Heart right ventricle (tissue), 16 donors: Measurements from ENCODE around the gene SLC41A2. TPM values are rescaled to one million over a fixed set of nuclear protein-coding genes. Genes with fewer than 3 reads are reported as not detected.

ENCODE experiments used
- ATAC-seq, 8 donors: fragments of 200-7000 bp; cut with Tn5 transposase; one replicate each; pipeline ENCODE4 v1.9.1; 2020; ENCODE audit warnings: mild to moderate bottlenecking in 8 of 8, moderate library complexity in 8 of 8, moderate number of reproducible peaks in 1 of 8
- DNase-seq, 2 donors: peaks; one replicate each; pipeline ENCODE4 v3.0.0-alpha.2; 2020
- H3K27ac ChIP-seq, 10 donors: fragments of 200-600 bp; sonication (generic) in 2 of 10; one replicate each; pipeline versions ENCODE4 v1.5.0 to v1.8.0; 2020 to 2022; ENCODE audit warnings: mild to moderate bottlenecking in 3 of 10
- H3K27me3 ChIP-seq, 7 donors: fragments of 200-600 bp; one replicate each; pipeline ENCODE4 v1.8.0; 2021 to 2022; ENCODE audit warnings: mild to moderate bottlenecking in 2 of 7
- H3K36me3 ChIP-seq, 9 donors: fragments of 200-600 bp; sonication (generic) in 1 of 9; one replicate each; pipeline versions ENCODE4 v1.5.0 to v1.8.0; 2020 to 2022; ENCODE audit warnings: mild to moderate bottlenecking in 2 of 9
- H3K4me1 ChIP-seq, 9 donors: fragments of 200-600 bp; sonication (generic) in 1 of 9; one replicate each; pipeline versions ENCODE4 v1.5.0 to v1.8.0; 2020 to 2022; ENCODE audit warnings: mild to moderate bottlenecking in 4 of 9
- H3K4me3 ChIP-seq, 10 donors: fragments of 200-600 bp; sonication (generic) in 2 of 10; one replicate each; pipeline versions ENCODE4 v1.5.0 to v1.8.0; 2020 to 2022; ENCODE audit warnings: mild to moderate bottlenecking in 7 of 10, moderate library complexity in 2 of 10
- H3K9me3 ChIP-seq, 11 donors: fragments of 200-600 bp in 10 of 11; sonication (generic) in 2 of 11; one replicate each; pipeline versions ENCODE4 v1.5.0 to v1.8.0; 2013 to 2022; ENCODE audit warnings: mild to moderate bottlenecking in 2 of 11, control low read depth in 1 of 11, moderate library complexity in 1 of 11
- CTCF ChIP-seq, 9 donors: fragments of 200-600 bp; sonication (generic) in 2 of 9; IDR thresholded peaks; one replicate each; pipeline versions ENCODE4 v1.5.0 to v1.8.0; 2021 to 2022; ENCODE audit warnings: antibody characterized with exemption in 9 of 9, mild to moderate bottlenecking in 5 of 9, moderate library complexity in 1 of 9
- WGBS, 2 donors: extraction: QIAGEN DNeasy Blood & Tissue Kit; methylation state at CpG; one replicate each; pipeline ENCODE4 v1.1.7; 2013; ENCODE audit warnings: inconsistent platforms in 1 of 2; 5-methylcytosine and 5-hydroxymethylcytosine counted together
- intact Hi-C, 10 donors: fragments of 100-400 bp; cut with DNase I; formaldehyde crosslinking; loops; one replicate each; pipeline versions ENCODE4 v1.11.1 to v1.14.2; 2022
- polyA plus RNA-seq, 2 donors: library from polyadenylated mRNA; stranded (reverse); fragments of 200-250 nt; gene quantifications; one replicate each; pipeline ENCODE4 v1.2.3, GENCODE V29; 2013
- total RNA-seq, 10 donors: library from RNA; stranded (reverse); fragmentation: NEBNext Ultra II Directional in 3 of 10; extraction: Animal tissue kit (Norgen Biotek cat#: 25700) in 3 of 10; gene quantifications; one replicate each; pipeline versions ENCODE4 v1.2.1 to v1.2.4, GENCODE V29; 2021 to 2023
- donor health status: Arrhythmogenic right ventricular cardiomyopathy.
- donor health status: ischemic (EF 13 %, LVEDD 7.1; RV severe dilation, severe dysfunction).
- donor health status: healthy with polysubstance abuse.
- donor health status: DM: no; HTN: yes; CAD: no.
- donor health status: DM: no; HTN: no; CAD: no.
- donor health status: ischemic (EF 25% LVEDD 6.9; RV normal size, moderate dysfunction).
- donor health status: ischemic (EF 25% LVEDD 5.7; RV mildly dilated, moderate dysfunction).
- donor health status: healthy.
- donor health status: DM: yes; HTN: yes; CAD: no.
- donor health status: Ischemic cardiomyopathy.
- donor health status: ischemic (EF 35%, LVEDD 5.7; RV mildly dilated, moderate dysfunction).
- donor health status: nonischemic (EF 11% LVEDD 7.7; RV severe dilation, severe dysfunction).
- donor health status: DM: yes; HTN: yes; CAD: no.
- donor health status: PGD.
- donor health status: ischemic (EF 29% LVEDD 5.4; RV normal size, mild dysfunction).
- donor health status: nonischemic (EF 23%, LVEDD 6.1; RV moderate dilation, normal function).

SLC41A2 gene
- total and polyA plus RNA-seq, 12 donors = 0.37 to 9.2 (median 2.9) TPM

GRCh38 chr12:104964167-104964855, 6.2 kb upstream of the SLC41A2 start:
- peaks cover 0 to 35% (median 19%) of the 10 kb centered on the region in 7 donors for H3K27me3 ChIP-seq
- intact Hi-C loops = no loop called here
- H3K27ac ChIP-seq = no peak overlapping the region
- no peak for ATAC-seq
- 75% methylated on average over 8 of the region's 8 CpGs for WGBS, 2 donors
- no peaks in the 10 kb centered on the region for H3K36me3 ChIP-seq
- H3K9me3 ChIP-seq = peaks cover 0 to 5% (median 0%) of the 10 kb centered on the region in 11 donors
- DNase-seq = no peak
- no peak overlapping the region for H3K4me3 ChIP-seq
- TF ChIP-seq CTCF (IDR thresholded peaks at IDR 0.05) = no peak
- H3K4me1 ChIP-seq = peaks cover 0 to 10% (median under 1%) of the 10 kb centered on the region in 9 donors

GRCh38 chr12:104963757-104964156, 5.7 kb upstream of the SLC41A2 start:
- Histone ChIP-seq H3K4me3 (no peak overlapping the region), H3K9me3 (peaks cover 0 to 5% (median 0%) of the 10 kb centered on the region in 11 donors), H3K27me3 (peaks cover 0 to 35% (median 20%) of the 10 kb centered on the region in 7 donors), H3K27ac (no peak overlapping the region), H3K36me3 (no peaks in the 10 kb centered on the region), H3K4me1 (peaks cover 0 to 16% (median 6%) of the 10 kb centered on the region in 9 donors)
- intact Hi-C loops = no loop called here
- no peak for TF ChIP-seq CTCF (IDR thresholded peaks at IDR 0.05)
- 72 to 77% methylated on average over 6 of the region's 6 CpGs for WGBS, 2 donors
- ATAC-seq (no peak), DNase-seq (no peak)

GRCh38 chr12:104960464-104960863, 2.4 kb upstream of the SLC41A2 start:
- Histone ChIP-seq H3K27ac (no peak overlapping the region), H3K27me3 (peaks cover 0 to 42% (median 20%) of the 10 kb centered on the region in 7 donors), H3K4me1 (peaks cover 0 to 32% (median 10%) of the 10 kb centered on the region in 9 donors), H3K36me3 (no peaks in the 10 kb centered on the region), H3K4me3 (no peak overlapping the region), H3K9me3 (no peaks in the 10 kb centered on the region)
- DNase-seq (no peak), ATAC-seq (no peak)
- 95 to 96% methylated on average over 4 of the region's 4 CpGs for WGBS, 2 donors
- intact Hi-C loops = no loop called here
- no peak for TF ChIP-seq CTCF (IDR thresholded peaks at IDR 0.05)

- no peak for TF ChIP-seq CTCF (IDR thresholded peaks at IDR 0.05)
- H3K27me3 ChIP-seq = peaks cover 0 to 40% (median 19%) of the 10 kb centered on the region in 7 donors
- peak overlapping the region in 3 of 10 donors; percentile 73 to 87 (median 77) for H3K4me3 ChIP-seq
- no peaks in the 10 kb centered on the region for H3K36me3 ChIP-seq
- peaks cover 0 to 32% (median 10%) of the 10 kb centered on the region in 9 donors for H3K4me1 ChIP-seq
- intact Hi-C loops = no loop called here
- DNase-seq (no peak), ATAC-seq (no peak)
- WGBS, 2 donors = 55 to 78% methylated on average over 2 of the region's 2 CpGs
- peak overlapping the region in 1 of 10 donors; percentile 86 for H3K27ac ChIP-seq
- H3K9me3 ChIP-seq = no peaks in the 10 kb centered on the region
Measured at GRCh38 chr12:104959335-104959841, 1.3 kb upstream of the SLC41A2 start.
